A549 treated with CpdA at 1 μM for 4 hours (cell line): ENCODE results near the gene DR1. TPM values are rescaled to one million over a fixed set of nuclear protein-coding genes. Genes with fewer than 3 reads are reported as not detected.

Source experiments
- total RNA-seq: library from RNA; stranded (reverse); fragments of 200-300 nt; extraction: Qiagen RNA extraction; gene quantifications from 5 replicates; pipeline ENCODE4 v1.2.3, GENCODE V29; 2022; ENCODE audit warnings: low read depth

The DR1 gene
- 30.2 to 35.3 TPM (median 34.2 TPM) in 5 replicates for total RNA-seq

DNA sequence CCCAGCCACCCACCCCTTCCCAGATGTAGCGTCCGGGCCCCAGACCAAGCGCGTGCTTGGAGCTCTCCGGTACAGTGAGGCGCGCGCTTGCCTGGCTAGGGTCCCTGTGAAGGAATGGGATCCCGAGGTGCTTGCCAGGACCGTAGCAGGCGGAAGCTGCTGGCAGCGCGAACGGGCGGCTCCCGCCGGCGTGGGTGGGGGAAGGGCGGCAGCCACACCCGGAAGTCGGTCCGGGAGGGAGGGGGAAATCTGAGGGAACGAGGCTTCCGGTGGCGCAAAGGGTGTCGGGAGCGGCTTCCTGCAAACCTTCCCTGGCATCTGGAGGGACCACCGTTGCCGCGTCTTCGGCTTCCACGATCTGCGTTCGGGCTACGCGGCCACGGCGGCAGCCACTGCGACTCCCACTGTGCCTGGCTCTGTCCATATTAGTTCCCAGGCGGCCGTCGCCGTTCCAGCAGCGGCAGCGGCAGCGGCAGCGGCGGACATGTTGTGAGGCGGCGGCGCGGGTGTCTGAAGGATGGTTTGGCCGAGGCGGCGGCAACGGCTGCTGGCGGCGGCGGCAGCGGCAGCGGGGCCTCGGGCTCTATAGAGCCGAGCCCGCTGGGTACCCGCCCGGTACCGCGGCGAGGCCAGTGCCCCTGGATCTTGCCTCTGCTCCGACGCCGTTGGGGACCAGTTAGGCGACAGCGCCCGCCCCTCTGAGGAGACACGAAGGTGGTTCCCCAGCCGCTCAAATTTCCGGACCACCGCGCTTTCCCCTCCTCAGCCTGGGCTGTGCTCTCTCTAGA is at the start of gene DR1:
Gene DR1, plus strand, starts transcription at position 275 of the 788 bp plus-strand sequence. CDS start 739 bp downstream, outside the sequence.

Other genes with a start within 250 kb of the DR1 start
- gene TMED5, start 165.5 kb upstream of the DR1 start, total RNA-seq: 29.4 to 36.8 TPM (median 33.0 TPM) in 5 replicates
- gene CCDC18, start 165.2 kb upstream of the DR1 start, total RNA-seq: 4.6 to 7.6 TPM (median 6.9 TPM) in 5 replicates
- 11.5 to 20.5 TPM (median 15.6 TPM) in 5 replicates for gene FNBP1L, start 102.2 kb downstream of the DR1 start, total RNA-seq